ENCODE results near the gene SMPDL3B.
"Not testable (repeated sequence)": the region's sequence is repeated elsewhere in the genome, so short reads cannot be mapped to it uniquely, and the experiment has no call there.

The SMPDL3B gene

GRCh38 chr1:27999055-27999454 is 64.3 kb downstream of the SMPDL3B start (continued):
- TF ChIP-seq, protein P1, sequence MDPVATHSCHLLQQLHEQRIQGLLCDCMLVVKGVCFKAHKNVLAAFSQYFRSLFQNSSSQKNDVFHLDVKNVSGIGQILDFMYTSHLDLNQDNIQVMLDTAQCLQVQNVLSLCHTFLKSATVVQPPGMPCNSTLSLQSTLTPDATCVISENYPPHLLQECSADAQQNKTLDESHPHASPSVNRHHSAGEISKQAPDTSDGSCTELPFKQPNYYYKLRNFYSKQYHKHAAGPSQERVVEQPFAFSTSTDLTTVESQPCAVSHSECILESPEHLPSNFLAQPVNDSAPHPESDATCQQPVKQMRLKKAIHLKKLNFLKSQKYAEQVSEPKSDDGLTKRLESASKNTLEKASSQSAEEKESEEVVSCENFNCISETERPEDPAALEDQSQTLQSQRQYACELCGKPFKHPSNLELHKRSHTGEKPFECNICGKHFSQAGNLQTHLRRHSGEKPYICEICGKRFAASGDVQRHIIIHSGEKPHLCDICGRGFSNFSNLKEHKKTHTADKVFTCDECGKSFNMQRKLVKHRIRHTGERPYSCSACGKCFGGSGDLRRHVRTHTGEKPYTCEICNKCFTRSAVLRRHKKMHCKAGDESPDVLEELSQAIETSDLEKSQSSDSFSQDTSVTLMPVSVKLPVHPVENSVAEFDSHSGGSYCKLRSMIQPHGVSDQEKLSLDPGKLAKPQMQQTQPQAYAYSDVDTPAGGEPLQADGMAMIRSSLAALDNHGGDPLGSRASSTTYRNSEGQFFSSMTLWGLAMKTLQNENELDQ (tag by site-specific recombination; IDR thresholded peaks at IDR 0.05; ENCODE audit: low read depth) = no peak
- no peak for TF ChIP-seq MZF1 (tag by site-specific recombination; IDR thresholded peaks at IDR 0.05; ENCODE audit: borderline replicate concordance)
- TF ChIP-seq, protein P2, sequence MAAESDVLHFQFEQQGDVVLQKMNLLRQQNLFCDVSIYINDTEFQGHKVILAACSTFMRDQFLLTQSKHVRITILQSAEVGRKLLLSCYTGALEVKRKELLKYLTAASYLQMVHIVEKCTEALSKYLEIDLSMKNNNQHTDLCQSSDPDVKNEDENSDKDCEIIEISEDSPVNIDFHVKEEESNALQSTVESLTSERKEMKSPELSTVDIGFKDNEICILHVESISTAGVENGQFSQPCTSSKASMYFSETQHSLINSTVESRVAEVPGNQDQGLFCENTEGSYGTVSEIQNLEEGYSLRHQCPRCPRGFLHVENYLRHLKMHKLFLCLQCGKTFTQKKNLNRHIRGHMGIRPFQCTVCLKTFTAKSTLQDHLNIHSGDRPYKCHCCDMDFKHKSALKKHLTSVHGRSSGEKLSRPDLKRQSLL (tag by site-specific recombination; IDR thresholded peaks at IDR 0.05) = no peak
- no peak for TF ChIP-seq ZNF514 (tag by site-specific recombination; IDR thresholded peaks at IDR 0.05)
- no peak for TF ChIP-seq ZNF423 (tag by site-specific recombination; IDR thresholded peaks at IDR 0.05)
- TF ChIP-seq ZNF530 (tag by site-specific recombination; IDR thresholded peaks at IDR 0.05; ENCODE audit: low read depth) = no peak
- TF ChIP-seq ZNF777 (tag by site-specific recombination; IDR thresholded peaks at IDR 0.05; ENCODE audit: borderline replicate concordance) = no peak
- TF ChIP-seq ZNF311 (tag by site-specific recombination; IDR thresholded peaks at IDR 0.05; ENCODE audit: borderline replicate concordance) = no peak

GRCh38 chr1:28002600-28002999 is 67.8 kb downstream of the SMPDL3B start:
- Histone ChIP-seq H3K36me3 (ENCODE audit: control insufficient read depth in 2 of 2, insufficient read depth in 1 of 2, low read length in 2 of 2) (peaks cover 43 to 65% of the 10 kb centered on the region in 2 experiments), H3K27ac (ENCODE audit: extremely low read depth, low read depth, low read length) (no peak overlapping the region), H3K4me1 (ENCODE audit: control insufficient read depth, insufficient read depth, low read length) (no peaks in the 10 kb centered on the region), H3K4me3 (ENCODE audit: low read depth, low read length) (no peak overlapping the region), H3K9me3 (ENCODE audit: control insufficient read depth, insufficient read depth, low read depth, low read length) (no peaks in the 10 kb centered on the region)
- ChIA-PET POLR2A (no interaction called here), CTCF (interaction anchor here (0.6 to 1.3 kb wide), 2 partner anchors 22 to 44 kb away, joined by 3 to 4 read pairs; no protein-coding TSS in a partner anchor)
- TF ChIP-seq ZSCAN4 (tag by site-specific recombination; IDR thresholded peaks at IDR 0.05) (no peak), ZNF791 (tag by site-specific recombination; IDR thresholded peaks at IDR 0.05) (no peak), ZNF843 (tag by site-specific recombination; IDR thresholded peaks at IDR 0.05) (no peak), ZNF280C (tag by site-specific recombination; IDR thresholded peaks at IDR 0.05) (no peak), MEIS1 (CRISPR knock-in tag; IDR thresholded peaks at IDR 0.05; ENCODE audit: borderline replicate concordance) (no peak), ZNF138 (tag by site-specific recombination; IDR thresholded peaks at IDR 0.05; ENCODE audit: borderline replicate concordance) (no peak), ZSCAN23 (tag by site-specific recombination; IDR thresholded peaks at IDR 0.05) (no peak), ZNF423 (tag by site-specific recombination; IDR thresholded peaks at IDR 0.05) (no peak), TSHZ1 (tag by site-specific recombination; IDR thresholded peaks at IDR 0.05; ENCODE audit: borderline replicate concordance) (no peak), ZFP41 (tag by site-specific recombination; IDR thresholded peaks at IDR 0.05; ENCODE audit: borderline replicate concordance) (no peak)

- H3K9me3 ChIP-seq (ENCODE audit: control insufficient read depth, insufficient read depth, low read depth, low read length); H3K4me1 ChIP-seq (ENCODE audit: control insufficient read depth, insufficient read depth, low read length); POLR2A ChIA-PET; H3K4me3 ChIP-seq (ENCODE audit: low read depth, low read length); H3K27ac ChIP-seq (ENCODE audit: extremely low read depth, low read depth, low read length): not testable (repeated sequence)
- CTCF ChIA-PET = interaction anchor here (0.6 to 1.3 kb wide), 2 partner anchors 23 to 44 kb away, joined by 3 to 4 read pairs; no protein-coding TSS in a partner anchor
- peaks cover 38 to 60% of the 10 kb centered on the region in 2 experiments for H3K36me3 ChIP-seq (ENCODE audit: control insufficient read depth in 2 of 2, insufficient read depth in 1 of 2, low read length in 2 of 2)
Observed at GRCh38 chr1:28003117-28003516, 68.3 kb downstream of the SMPDL3B start.

Data from HEK293 (cell line).